ENCODE data around the gene FAM53B.

The FAM53B gene

GRCh38 chr10:124569623-124570470 lies 174.3 kb downstream of the FAM53B start:
- no peak overlapping the region for H2AFZ ChIP-seq (ENCODE audit: low read depth, low read length)
- no peaks in the 10 kb centered on the region for H3K36me3 ChIP-seq (ENCODE audit: insufficient read depth, low read length)
- H3K4me1 ChIP-seq (ENCODE audit: insufficient read depth, low read length) = peaks cover 18% of the 10 kb centered on the region
- no peak overlapping the region for H3K4me3 ChIP-seq (ENCODE audit: low read length)
- H3K27me3 ChIP-seq (ENCODE audit: insufficient read depth, low read length) = no peaks in the 10 kb centered on the region
- H3K9me3 ChIP-seq (ENCODE audit: low read length) = peaks cover 2% of the 10 kb centered on the region

Measured in neuron (in vitro differentiated cells).